ENCODE measurements around the gene NTM. TPM values are rescaled to one million over a fixed set of nuclear protein-coding genes. Genes with fewer than 3 reads are reported as not detected.

NTM gene
- total RNA-seq, 1 experiment from 2014 or later = not detected

- no peaks in the 10 kb centered on the region for H3K9me2 ChIP-seq (ENCODE audit: insufficient read depth)
- TF ChIP-seq ZBTB33 (IDR thresholded peaks at IDR 0.05; ENCODE audit: extremely low read depth, insufficient replicate concordance, low read length) (no peak), SRF (IDR thresholded peaks at IDR 0.05; ENCODE audit: low read depth) (no peak), YY1 (IDR thresholded peaks at IDR 0.05; ENCODE audit: extremely low read depth, insufficient replicate concordance, low read depth, low read length) (no peak), ATF3 (IDR thresholded peaks at IDR 0.05) (no peak), CBX3 (IDR thresholded peaks at IDR 0.05; ENCODE audit: low read depth) (no peak), ZNF274 (IDR thresholded peaks at IDR 0.05; ENCODE audit: low read depth, low read length) (no peak)
- no peaks in the 10 kb centered on the region for H3K4me1 ChIP-seq (ENCODE audit: control insufficient read depth in 1 of 2, insufficient read depth in 2 of 2, low read length in 2 of 2)
- H2AFZ ChIP-seq (ENCODE audit: low read depth, low read length, poor library complexity, severe bottlenecking) = no peak overlapping the region
- H3K4me3 ChIP-seq (replicated peaks in 1 of 2; ENCODE audit: low read depth in 1 of 2, low read length in 2 of 2) = no peak overlapping the region
- ATAC-seq = no peak
- no peak for DNase-seq (ENCODE audit: low read depth, low spot score)
- ChIA-PET CTCF (no interaction called here), RAD21 (ENCODE audit: low non-redundant PET in 1 of 2, low total read pairs in 2 of 2, uncharacterized antibody in 2 of 2, unreplicated experiment in 2 of 2) (no interaction called here), POLR2A (no interaction called here)
- BruUV-seq (replicated peaks) = no TSS peak
- intact Hi-C loops (cut with micrococcal nuclease) = no loop called here
- H3K27me3 ChIP-seq (ENCODE audit: insufficient read depth, low read length) = no peaks in the 10 kb centered on the region
- no peak overlapping the region for H3K9ac ChIP-seq (ENCODE audit: low read length)
- no peaks in the 10 kb centered on the region for H3K79me2 ChIP-seq (ENCODE audit: insufficient read depth, low read length)
- H3K4me2 ChIP-seq (ENCODE audit: low read length) = no peak overlapping the region
- H3K9me3 ChIP-seq (ENCODE audit: control insufficient read depth in 1 of 2, insufficient read depth in 1 of 2, low read depth in 1 of 2, low read length in 2 of 2) = peaks cover 0 to 13% of the 10 kb centered on the region in 2 experiments; a peak in 2 of 4 replicates
- no peaks in the 10 kb centered on the region for H4K20me1 ChIP-seq (ENCODE audit: insufficient read depth)
- H3K36me3 ChIP-seq (ENCODE audit: control insufficient read depth in 1 of 2, insufficient read depth in 2 of 2, low read length in 2 of 2) = no peaks in the 10 kb centered on the region
- H3K27ac ChIP-seq (ENCODE audit: low read depth, low read length) = no peak overlapping the region
Measured at GRCh38 chr11:131592152-131592551, 221.7 kb downstream of the NTM start.

GRCh38 chr11:131592734-131593133 lies 222.3 kb downstream of the NTM start:
- no TSS peak for BruUV-seq (replicated peaks)
- intact Hi-C loops (cut with micrococcal nuclease) = no loop called here
- no peak overlapping the region for H3K27ac ChIP-seq (ENCODE audit: low read depth, low read length)
- H3K79me2 ChIP-seq (ENCODE audit: insufficient read depth, low read length) = no peaks in the 10 kb centered on the region
- no peaks in the 10 kb centered on the region for H3K4me1 ChIP-seq (ENCODE audit: control insufficient read depth in 1 of 2, insufficient read depth in 2 of 2, low read length in 2 of 2)
- DNase-seq (ENCODE audit: low read depth, low spot score) (no peak), ATAC-seq (no peak)
- H4K20me1 ChIP-seq (ENCODE audit: insufficient read depth) = no peaks in the 10 kb centered on the region
- H3K27me3 ChIP-seq (ENCODE audit: insufficient read depth, low read length) = no peaks in the 10 kb centered on the region
- no peak overlapping the region for H2AFZ ChIP-seq (ENCODE audit: low read depth, low read length, poor library complexity, severe bottlenecking)
- no peak overlapping the region for H3K4me2 ChIP-seq (ENCODE audit: low read length)
- H3K4me3 ChIP-seq (replicated peaks in 1 of 2; ENCODE audit: low read depth in 1 of 2, low read length in 2 of 2) = no peak overlapping the region
- no peaks in the 10 kb centered on the region for H3K36me3 ChIP-seq (ENCODE audit: control insufficient read depth in 1 of 2, insufficient read depth in 2 of 2, low read length in 2 of 2)
- no peak for TF ChIP-seq POLR2A (IDR thresholded peaks at IDR 0.05; ENCODE audit: borderline replicate concordance, extremely low read depth, insufficient read depth, insufficient read length)
- no peak for TF ChIP-seq ZFX (IDR thresholded peaks at IDR 0.05)
- TF ChIP-seq YY1 (IDR thresholded peaks at IDR 0.05; ENCODE audit: extremely low read depth, insufficient replicate concordance, low read depth, low read length) = no peak
- ChIA-PET POLR2A (no interaction called here), RAD21 (ENCODE audit: low non-redundant PET in 1 of 2, low total read pairs in 2 of 2, uncharacterized antibody in 2 of 2, unreplicated experiment in 2 of 2) (no interaction called here), CTCF (no interaction called here)
- H3K9ac ChIP-seq (ENCODE audit: low read length) = no peak overlapping the region
- no peaks in the 10 kb centered on the region for H3K9me2 ChIP-seq (ENCODE audit: insufficient read depth)
- peaks cover 0 to 13% of the 10 kb centered on the region in 2 experiments; a peak in 2 of 4 replicates for H3K9me3 ChIP-seq (ENCODE audit: control insufficient read depth in 1 of 2, insufficient read depth in 1 of 2, low read depth in 1 of 2, low read length in 2 of 2)

Measured in HCT116 (cell line).